HuH-7 (cell line): ENCODE measurements around the gene CTBP1.

ENCODE experiments used
- DNase-seq: peaks from one replicate; pipeline ENCODE4 v3.0.0; 2011; ENCODE audit warnings: low spot score

The CTBP1 gene

DNA sequence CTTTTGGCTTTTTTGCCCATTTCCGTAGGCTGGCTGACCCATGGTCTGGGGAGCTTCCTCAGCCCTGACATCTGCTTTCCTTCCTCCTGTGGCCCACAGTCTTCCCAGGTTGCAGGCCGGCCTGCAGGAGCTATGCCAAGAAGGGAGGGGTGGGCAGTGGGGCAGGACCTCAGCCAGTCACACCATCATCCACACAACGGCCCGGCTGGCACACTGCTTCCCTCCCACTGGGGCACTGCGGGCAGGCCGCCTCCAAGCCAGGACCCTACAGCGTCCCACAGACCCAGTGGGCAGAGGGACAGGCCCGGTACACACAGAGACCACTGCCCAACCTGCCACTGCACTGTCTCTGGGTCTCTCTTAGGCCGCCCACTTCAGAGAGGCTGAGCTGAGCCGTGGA lies 38.0 kb downstream of the CTBP1 start:
- DNase-seq: no peak

- no peak for DNase-seq
These were observed 38.6 kb downstream of the CTBP1 start for GRCh38 chr4:1210241-1210841.

- DNase-seq: no peak
These were observed 39.1 kb downstream of the CTBP1 start for GRCh38 chr4:1209821-1210220.

DNA sequence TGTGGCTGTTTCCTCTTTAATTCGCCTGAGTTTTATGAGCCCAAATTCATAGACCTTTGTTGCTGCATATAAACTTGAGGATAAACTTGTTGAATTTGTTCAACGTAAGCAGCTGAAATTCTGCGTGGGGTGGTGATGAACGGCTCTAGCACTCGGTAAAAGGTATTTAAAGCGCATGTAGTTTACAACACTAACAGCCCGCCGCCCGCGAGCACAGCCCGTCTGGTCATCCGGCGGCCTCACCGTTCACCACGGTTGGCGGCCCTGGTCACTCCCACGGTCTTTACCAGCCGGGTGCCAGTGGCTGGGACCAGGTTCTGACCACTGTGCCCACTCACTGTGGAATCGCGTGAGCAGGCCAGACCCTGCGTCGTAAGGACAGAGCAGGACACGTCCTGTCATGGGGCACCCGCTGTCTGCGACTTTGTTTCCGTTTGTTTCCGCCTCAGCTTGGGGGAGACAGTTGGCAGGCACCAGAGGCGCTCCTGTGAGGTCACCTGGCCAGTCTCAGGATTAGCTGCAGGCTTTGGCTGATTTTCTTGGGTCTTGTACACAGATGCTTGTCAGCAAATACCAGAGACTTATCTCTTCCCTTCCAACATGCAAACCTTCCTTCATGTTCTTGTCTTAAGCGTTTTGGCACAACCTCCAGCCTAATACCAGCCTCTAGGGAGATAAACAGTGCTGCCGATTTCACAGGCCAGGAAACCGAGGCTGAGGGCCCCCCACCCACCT lies 39.8 kb downstream of the CTBP1 start:
- no peak for DNase-seq

DNA sequence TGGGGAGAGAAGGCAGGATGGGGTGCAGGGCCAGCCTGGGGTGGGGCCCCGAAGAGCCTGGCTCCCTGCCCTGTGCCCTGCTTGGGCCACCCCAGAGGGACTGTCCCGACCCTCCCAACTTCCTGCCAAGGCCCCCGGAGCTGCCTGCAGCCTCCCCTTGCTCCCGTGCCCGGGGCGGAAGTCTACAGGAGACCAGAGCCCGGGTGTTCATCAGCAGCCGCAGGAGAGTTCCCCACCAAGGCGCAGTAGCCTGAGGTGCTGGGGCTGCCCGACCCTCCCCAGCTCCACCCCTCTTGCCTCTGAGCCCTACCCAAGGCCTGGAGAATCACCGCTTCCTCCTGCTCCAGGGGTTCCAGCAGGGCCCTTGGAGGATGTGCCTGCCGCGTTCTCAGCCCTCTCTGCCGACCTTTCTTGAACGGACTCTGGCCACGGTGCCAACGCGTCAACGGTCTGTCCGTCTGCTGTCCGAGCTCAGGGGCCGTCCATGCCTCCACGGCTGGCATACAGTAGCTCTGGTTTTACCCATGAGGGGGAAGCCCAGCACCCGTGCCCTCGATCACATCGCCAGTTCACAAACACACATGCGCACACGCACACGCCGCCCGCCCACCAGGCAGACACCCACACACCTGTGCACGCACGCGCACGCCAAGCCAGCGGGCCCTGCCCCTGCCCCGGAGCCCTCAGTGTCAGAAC lies 40.5 kb downstream of the CTBP1 start:
- no peak for DNase-seq

GRCh38 chr4:1207603-1208265 lies 41.2 kb downstream of the CTBP1 start:
- DNase-seq: no peak

GRCh38 chr4:1207157-1207470 lies 41.8 kb downstream of the CTBP1 start:
- no peak for DNase-seq

- no peak for DNase-seq
These were observed 42.4 kb downstream of the CTBP1 start for GRCh38 chr4:1206299-1207156.

- no peak for DNase-seq
These were observed 43.2 kb downstream of the CTBP1 start for GRCh38 chr4:1205586-1206298.

DNA sequence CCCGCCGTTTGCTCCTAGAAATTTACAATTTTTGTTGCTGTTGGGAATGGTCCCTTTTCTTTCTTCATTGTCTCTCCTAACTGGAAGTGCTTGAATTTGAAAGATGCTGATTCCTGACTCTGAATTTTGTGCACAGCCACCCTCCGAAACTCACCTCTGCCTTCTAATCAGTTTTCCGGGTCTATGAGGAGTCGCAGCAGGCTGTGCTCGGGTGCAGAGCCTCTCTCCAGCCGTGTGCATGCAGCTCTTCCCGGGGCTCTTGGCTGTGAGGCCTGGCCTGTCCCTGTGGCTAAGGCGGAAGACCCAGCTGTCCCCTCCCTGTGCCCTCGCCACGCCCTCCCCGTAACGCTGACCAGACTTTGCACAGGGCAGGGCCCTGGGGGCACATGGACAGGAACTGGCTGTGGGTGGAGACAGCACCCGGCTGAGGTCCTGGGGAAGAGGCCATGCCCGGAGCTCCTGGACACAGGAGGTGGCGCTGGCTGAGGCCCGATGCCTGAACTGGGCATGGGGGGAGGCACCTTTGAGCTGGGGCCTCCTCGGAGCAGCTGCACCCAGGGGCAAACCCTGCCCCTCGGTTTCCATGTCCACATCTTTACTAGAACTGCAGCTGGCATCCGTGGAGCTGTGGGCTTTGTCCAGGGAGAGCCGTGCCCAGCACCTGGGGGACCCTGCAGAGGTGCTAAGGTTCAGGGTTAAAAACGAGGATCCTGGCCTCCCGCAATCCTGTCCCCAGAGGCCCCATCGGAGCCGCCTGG lies 43.9 kb downstream of the CTBP1 start:
- DNase-seq: no peak

GRCh38 chr4:1204286-1204827 lies 44.6 kb downstream of the CTBP1 start:
- no peak for DNase-seq

DNA sequence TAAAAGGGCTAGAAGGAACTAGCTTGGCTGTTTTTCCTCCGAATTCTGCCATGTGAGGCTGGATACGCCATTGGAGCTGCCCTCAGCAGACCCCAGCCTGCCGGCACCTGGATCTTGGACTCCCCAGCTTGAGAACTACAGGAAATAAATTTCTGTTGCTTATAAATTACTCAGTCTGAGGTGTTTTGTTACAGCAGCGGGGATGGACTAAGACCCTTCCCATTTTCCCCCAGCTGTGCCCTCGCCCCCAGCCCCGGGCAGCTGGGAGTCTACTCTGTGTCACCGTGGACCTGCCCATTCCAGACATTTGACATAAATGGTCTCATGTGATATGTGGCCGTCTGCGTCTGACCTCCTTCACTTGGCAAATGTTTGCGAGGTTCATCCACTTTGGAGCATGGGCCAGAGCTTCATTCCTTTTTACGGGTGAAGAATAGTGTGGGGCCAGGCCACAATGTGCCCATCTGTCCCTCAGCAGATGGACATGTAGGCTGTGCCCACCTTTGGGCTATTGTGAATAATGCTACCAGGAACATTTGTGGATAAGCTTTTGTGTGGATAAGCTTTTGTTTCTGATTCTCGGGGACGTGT lies 45.8 kb downstream of the CTBP1 start:
- DNase-seq: no peak

DNA sequence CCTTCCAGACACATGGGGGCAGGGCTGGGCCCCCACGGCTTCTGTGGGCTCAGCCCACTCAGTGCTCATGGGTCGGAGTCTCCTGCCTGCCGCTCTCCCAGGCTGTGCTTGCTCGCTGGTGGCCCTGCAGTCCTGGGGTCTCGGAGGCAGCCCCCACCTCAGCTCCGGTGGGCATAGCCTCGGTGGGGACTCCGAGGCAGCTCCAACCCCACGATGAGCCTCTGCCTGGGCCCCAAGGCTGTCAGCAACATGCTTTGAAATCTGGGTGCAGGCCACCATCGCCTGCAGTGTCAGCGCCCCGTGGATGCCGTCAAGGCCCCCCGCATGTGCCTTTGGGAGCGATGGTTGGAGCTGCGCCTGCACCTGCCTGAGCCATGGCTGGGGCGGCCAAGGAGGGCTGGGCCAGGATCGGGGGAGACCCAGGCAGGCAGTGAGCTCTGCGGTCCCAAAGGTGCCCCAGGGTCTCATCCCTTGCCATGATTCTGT lies 46.4 kb downstream of the CTBP1 start:
- no peak for DNase-seq

GRCh38 chr4:1201851-1202525 lies 46.9 kb downstream of the CTBP1 start:
- DNase-seq: no peak

DNA sequence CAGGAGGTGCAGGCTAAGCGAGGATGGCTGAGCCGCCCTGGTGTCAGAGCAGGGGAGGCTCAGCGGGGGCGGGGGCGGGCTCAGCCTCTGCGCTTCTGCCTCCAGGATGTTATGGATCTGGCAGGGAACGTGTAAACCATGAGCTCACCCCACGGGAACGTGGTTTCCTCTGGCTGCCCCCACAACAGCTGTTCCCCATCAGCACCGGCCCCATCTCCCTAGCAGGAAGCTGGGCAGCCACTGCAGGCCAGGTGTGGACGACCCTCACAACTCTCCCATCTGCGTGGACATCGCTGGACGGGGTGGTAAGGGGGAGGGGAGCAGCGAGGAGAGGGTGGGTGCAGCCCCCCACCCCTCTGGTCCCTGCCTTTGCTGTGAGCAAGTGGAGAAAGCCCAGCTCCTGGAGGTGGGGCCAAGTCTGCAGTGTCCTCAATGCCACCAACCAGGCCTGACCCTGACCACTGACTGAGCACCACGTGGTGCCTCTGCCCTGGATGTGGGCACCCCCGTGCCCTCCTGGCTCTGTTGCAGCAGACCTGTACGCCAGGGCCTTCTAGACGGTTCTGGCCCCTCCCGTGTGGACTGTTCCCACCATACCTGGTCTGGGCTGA lies 48.4 kb downstream of the CTBP1 start:
- no peak for DNase-seq

DNA sequence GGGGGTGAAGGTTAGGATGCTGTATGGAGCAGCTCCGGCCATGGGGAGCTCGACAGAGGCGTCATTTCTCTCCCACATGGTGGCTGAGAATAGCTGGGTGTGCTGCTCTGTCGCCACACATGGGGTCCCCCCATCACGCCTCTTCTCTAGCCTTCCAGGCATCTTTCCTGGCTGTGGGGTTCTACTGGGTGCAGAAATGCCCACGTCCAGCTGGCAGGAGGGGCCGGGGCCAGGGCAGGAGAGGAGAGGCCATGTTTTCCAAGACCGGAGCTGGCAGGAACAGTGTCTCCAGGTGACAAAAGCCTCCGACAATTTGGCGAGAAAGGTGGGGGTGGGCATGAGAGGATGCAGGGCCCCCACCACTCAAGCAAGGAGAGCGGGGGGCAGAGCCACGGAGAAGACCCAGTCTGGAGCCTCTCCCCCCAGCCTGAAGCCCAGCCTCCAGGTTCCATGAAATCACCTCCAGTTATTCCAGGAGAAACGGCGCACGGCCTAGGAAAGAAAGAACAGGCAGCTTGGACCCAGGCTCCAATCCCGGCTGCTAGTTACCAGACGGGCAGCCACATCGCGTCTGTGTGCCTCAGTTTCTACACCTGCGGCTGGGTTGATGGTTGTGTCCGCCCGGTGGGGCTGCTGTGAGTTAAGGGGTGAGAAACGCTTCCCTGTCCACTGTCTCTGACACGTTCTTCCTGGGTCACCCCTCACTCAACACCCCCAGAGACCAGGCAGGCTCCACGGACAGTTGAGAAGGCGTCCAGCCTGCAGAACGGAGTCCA lies 49.2 kb downstream of the CTBP1 start:
- DNase-seq: no peak

- DNase-seq: no peak
These were observed 50.7 kb downstream of the CTBP1 start for GRCh38 chr4:1198098-1198844.
